ENCODE data around the gene GRIA2.

The GRIA2 gene

DNA sequence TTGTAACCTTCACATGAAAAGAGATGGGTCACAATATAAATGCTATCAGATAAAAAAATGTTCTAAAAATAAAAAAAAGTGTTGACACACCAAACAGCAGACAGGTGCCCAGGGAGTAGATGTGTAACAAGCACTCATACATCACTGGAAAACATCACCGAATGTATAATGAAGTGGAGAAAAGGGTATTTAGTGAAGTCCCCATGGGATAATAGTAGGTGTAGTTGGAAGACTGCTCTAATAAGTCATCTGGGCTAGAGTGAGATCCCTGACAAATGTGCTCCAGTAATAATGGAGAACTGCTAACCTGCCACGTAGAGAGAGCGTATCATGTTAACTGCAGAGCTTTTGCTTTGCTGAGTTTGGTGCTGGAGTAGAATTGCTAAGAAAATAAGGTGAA lies 152.0 kb downstream of the GRIA2 start:
- no peak for DNase-seq (ENCODE audit: low read depth in 2 of 2)

DNA sequence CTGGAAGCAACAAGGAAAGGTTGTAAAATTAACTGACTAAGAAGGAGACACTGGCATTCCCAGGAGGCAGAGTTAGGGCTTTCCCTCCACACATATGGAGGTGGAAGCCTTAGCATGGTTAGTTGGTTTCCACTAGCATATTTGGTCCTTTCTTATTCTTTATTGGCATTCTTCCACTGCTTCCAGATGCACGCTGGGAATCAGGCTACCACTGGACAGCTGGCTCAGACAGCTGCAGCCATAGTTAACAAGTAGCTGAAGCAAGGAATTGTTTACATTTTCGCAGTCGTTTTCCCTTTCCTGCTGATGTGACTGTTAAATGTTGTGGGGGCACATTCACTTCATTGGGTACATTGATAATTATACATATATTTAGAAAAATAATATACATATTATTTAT lies 169.2 kb downstream of the GRIA2 start:
- no peak for DNase-seq (ENCODE audit: low read depth in 2 of 2)

DNA sequence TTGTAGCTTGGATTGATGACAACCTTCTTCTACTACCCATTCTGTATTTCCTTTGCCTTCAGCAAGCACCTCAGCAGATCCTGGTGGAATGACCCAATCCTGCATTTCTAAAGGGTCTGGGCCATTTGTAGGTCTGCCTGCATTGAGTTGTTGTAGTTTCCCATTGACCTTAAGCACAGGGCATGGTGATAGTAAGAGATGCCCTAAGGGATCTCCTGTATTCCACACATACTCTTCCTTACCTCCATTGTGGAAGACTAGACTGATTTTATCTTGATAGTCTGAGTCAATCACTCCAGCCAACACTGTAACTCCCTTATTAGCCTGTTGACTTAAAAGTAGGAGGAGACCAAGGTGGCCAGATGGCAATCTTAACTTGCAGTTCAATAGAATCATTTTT lies 184.5 kb downstream of the GRIA2 start:
- no peak for DNase-seq (ENCODE audit: low read depth in 2 of 2)
